Measurements from ENCODE around the gene CCNI2. TPM values are rescaled to one million over a fixed set of nuclear protein-coding genes. Genes with fewer than 3 reads are reported as not detected.

The CCNI2 gene
- total RNA-seq, 1 experiment from 2014 or later, result 3.3 TPM

DNA sequence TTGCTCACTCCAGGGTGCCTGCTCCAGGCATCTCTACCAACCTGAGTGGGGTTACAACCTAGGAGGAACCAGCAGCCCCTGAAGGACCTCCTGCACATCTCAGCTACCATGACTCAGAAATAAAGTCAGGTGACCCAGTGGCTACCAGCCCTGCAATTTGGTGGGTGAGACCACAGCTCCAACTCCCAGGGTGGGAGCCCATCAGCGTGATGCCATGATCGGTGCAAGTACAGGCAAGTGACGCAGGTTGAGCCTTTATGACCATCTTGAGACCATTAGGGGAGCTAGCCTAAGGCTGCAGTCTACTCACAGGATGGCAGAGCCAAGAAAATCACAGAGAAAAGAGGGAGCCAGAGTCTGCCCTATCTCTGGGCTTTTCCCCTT, 21.3 kb downstream of the CCNI2 start:
- intact Hi-C loops (cut with micrococcal nuclease; ENCODE audit: unreplicated experiment), result no loop called here
- no peaks in the 10 kb centered on the region for H3K9me3 Mint-ChIP-seq (ENCODE audit: low read depth, unreplicated experiment)
- CTCF ChIA-PET, result no interaction called here
- no peaks in the 10 kb centered on the region for H3K4me1 Mint-ChIP-seq (ENCODE audit: low read depth, unreplicated experiment)
- H3K36me3 Mint-ChIP-seq (ENCODE audit: insufficient read depth, unreplicated experiment), result no peaks in the 10 kb centered on the region
- no peak for DNase-seq
- no peak for TF ChIP-seq CTCF (IDR thresholded peaks at IDR 0.05; ENCODE audit: unreplicated experiment)
- no peak overlapping the region for H3K27ac Mint-ChIP-seq (ENCODE audit: unreplicated experiment)
- no peaks in the 10 kb centered on the region for H3K27me3 Mint-ChIP-seq (ENCODE audit: unreplicated experiment)
- BruUV-seq (replicated peaks), result no TSS peak
- no peak overlapping the region for H3K4me3 Mint-ChIP-seq (ENCODE audit: low read depth, unreplicated experiment)

GRCh38 chr5:132770476-132771159, 23.4 kb downstream of the CCNI2 start:
- DNase-seq, result no peak
- no peak for TF ChIP-seq CTCF (IDR thresholded peaks at IDR 0.05; ENCODE audit: unreplicated experiment)
- H3K27ac Mint-ChIP-seq (ENCODE audit: unreplicated experiment), result no peak overlapping the region
- H3K9me3 Mint-ChIP-seq (ENCODE audit: low read depth, unreplicated experiment), result no peaks in the 10 kb centered on the region
- intact Hi-C loops (cut with micrococcal nuclease; ENCODE audit: unreplicated experiment), result no loop called here
- peaks cover under 1% of the 10 kb centered on the region for H3K36me3 Mint-ChIP-seq (ENCODE audit: insufficient read depth, unreplicated experiment)
- H3K27me3 Mint-ChIP-seq (ENCODE audit: unreplicated experiment), result no peaks in the 10 kb centered on the region
- CTCF ChIA-PET, result interaction anchor here (0.6 to 1.5 kb wide), 2 partner anchors 16 to 193 kb away, joined by 3 read pairs; no protein-coding TSS in a partner anchor
- peaks cover 8% of the 10 kb centered on the region for H3K4me1 Mint-ChIP-seq (ENCODE audit: low read depth, unreplicated experiment)
- no peak overlapping the region for H3K4me3 Mint-ChIP-seq (ENCODE audit: low read depth, unreplicated experiment)
- no TSS peak for BruUV-seq (replicated peaks)

GRCh38 chr5:132771503-132771998, 24.3 kb downstream of the CCNI2 start:
- no peaks in the 10 kb centered on the region for H3K9me3 Mint-ChIP-seq (ENCODE audit: low read depth, unreplicated experiment)
- no peaks in the 10 kb centered on the region for H3K27me3 Mint-ChIP-seq (ENCODE audit: unreplicated experiment)
- no peak overlapping the region for H3K4me3 Mint-ChIP-seq (ENCODE audit: low read depth, unreplicated experiment)
- BruUV-seq (replicated peaks), result no TSS peak
- TF ChIP-seq CTCF (IDR thresholded peaks at IDR 0.05; ENCODE audit: unreplicated experiment), result no peak
- DNase-seq, result no peak
- peaks cover 11% of the 10 kb centered on the region for H3K4me1 Mint-ChIP-seq (ENCODE audit: low read depth, unreplicated experiment)
- no peak overlapping the region for H3K27ac Mint-ChIP-seq (ENCODE audit: unreplicated experiment)
- peaks cover 10% of the 10 kb centered on the region for H3K36me3 Mint-ChIP-seq (ENCODE audit: insufficient read depth, unreplicated experiment)
- intact Hi-C loops (cut with micrococcal nuclease; ENCODE audit: unreplicated experiment), result no loop called here
- CTCF ChIA-PET, result interaction anchor here (0.6 to 1.5 kb wide), 3 partner anchors 10 to 26 kb away, joined by 3 read pairs; no protein-coding TSS in a partner anchor

DNA sequence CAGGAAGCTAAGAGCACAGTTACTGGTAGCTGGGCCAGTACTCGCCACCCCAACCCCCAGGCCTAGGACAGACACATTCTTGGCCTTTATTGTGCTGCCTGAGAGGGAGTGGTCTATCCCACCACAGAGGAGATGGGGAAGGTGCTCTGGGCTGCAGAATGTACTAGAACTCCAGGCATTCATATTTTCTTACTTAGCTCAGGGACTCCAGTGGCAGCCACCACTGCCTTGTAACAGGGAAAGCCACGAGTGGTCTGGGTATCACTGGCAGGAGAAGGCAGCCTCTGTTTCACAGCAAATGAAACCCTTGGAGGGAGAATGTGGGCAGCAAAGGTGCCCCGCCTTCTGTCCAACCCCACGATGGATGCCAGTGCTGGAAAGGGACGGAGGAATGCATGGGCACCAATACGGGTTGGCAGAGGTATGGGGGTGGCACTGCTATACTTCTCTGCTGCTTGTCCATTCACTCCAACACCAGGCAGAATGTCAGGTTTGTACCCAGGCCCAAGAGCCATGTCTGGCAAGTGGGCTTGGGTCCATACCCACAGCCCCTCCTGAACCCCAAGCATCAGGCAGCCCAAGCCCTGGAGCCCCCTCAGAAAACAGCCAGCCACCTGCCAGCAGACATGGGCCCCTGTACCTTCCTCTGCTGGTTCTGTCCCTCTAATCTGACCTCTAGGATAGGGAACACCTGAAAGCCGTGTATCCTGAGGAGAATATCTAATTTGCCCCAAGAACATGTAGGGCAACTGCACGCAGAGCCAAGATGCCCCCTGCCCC, 25.3 kb downstream of the CCNI2 start:
- intact Hi-C loops (cut with micrococcal nuclease; ENCODE audit: unreplicated experiment), result no loop called here
- H3K36me3 Mint-ChIP-seq (ENCODE audit: insufficient read depth, unreplicated experiment), result peaks cover 12% of the 10 kb centered on the region
- H3K4me1 Mint-ChIP-seq (ENCODE audit: low read depth, unreplicated experiment), result peaks cover 11% of the 10 kb centered on the region
- no peak for TF ChIP-seq CTCF (IDR thresholded peaks at IDR 0.05; ENCODE audit: unreplicated experiment)
- no peak for DNase-seq
- no peak overlapping the region for H3K27ac Mint-ChIP-seq (ENCODE audit: unreplicated experiment)
- CTCF ChIA-PET, result interaction anchor here (0.6 kb wide), 1 partner anchor 102 kb away, joined by 3 read pairs; no protein-coding TSS in a partner anchor
- H3K4me3 Mint-ChIP-seq (ENCODE audit: low read depth, unreplicated experiment), result no peak overlapping the region
- BruUV-seq (replicated peaks), result no TSS peak
- no peaks in the 10 kb centered on the region for H3K27me3 Mint-ChIP-seq (ENCODE audit: unreplicated experiment)
- no peaks in the 10 kb centered on the region for H3K9me3 Mint-ChIP-seq (ENCODE audit: low read depth, unreplicated experiment)
